Fibroblast of peridontal ligament (primary cell): Measurements from ENCODE around the gene NBEA.
"Not testable (repeated sequence)": the region's sequence is repeated elsewhere in the genome, so short reads cannot be mapped to it uniquely, and the experiment has no call there.

Experiments used
- DNase-seq: peaks from one replicate; pipeline ENCODE4 v3.0.0-alpha.2; 2010; ENCODE audit errors: extremely low read depth

Gene NBEA

DNA sequence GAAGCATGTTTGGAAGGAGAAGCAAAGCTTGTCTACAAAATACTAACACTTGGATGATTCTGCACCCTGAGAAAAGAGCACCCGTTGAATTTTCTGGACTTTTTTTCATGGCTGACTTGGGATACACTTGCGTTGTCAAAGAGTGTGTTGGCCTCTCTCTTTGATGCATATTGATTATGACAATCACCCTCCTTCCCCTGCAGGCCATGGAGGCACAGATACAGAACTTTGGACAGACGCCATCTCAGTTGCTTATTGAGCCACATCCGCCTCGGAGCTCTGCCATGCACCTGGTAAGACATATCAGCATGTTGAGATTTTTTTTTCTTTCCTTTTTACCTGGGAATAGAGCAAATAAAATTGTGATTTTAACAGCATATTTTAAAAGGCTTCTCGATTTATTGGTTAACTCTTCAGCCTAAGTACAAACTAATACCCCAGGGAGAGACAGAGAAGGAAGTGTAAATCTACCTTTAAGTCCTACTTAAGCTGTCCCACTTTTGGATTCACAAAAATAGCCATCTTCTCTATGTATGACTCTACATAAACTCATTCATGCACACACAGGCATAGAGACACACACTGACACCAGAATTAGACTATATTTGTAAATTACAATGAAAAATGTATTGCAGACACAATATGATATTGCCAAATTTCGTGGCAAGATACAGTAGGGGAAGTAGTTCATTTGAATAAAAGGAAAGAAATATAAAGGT is 704.1 kb downstream of the NBEA start:
- DNase-seq = no peak

DNA sequence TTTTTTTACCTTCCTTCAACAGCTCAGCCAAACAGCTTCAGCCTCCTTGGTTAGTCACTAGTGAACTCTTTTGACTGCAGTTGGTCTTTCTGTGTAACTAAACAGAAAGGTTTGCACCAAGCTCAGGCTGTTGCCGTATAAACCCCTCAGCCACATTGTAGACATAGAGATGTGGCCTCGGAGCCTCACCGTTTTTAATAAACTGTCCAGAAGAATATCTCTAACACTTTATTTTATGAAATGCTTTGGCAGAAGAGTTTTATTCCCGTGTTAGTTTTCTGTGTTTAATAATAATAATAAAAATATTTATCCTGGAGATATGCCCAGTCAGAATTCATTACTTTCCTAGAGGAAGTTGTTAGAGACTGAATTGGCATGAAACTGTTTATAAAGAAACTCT is 706.1 kb downstream of the NBEA start:
- no peak for DNase-seq

DNA sequence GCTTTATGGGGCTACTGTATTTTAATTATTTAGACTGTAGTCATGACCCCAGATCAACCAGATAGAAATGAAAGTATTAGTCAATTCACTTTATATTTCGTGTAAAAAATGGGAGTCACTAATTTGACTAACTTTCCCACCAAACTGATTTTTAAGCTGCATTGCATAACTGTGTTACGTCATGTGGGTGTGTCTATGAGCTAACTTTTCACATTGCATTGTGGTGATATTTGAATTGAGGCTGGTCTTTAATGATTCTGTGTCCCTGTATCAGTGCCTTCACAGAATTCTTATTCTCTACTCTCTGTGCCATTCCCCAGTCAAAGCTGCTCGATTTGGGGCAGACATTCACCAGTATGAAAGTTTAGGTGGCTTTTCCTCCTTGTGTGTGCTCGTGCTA is 707.1 kb downstream of the NBEA start:
- peak; percentile 55 for DNase-seq

DNA sequence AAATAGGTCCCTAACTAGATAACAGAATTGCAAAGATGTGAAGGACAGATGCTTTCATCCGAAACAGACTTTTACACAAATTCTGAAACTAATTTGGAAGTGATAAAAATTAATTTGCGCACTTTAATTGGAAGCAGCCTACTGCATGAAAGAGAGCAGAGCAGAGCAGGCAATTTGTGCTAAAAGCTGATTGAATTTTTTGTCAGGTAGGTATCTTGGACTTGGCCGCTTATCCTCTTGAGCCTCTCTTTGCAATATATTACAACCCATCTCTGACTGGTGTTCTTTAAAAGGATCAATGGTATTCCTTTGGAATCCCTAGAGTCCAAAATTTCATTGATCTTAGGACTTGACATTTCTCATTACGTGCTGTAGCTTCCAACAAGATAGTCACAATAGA is 717.7 kb downstream of the NBEA start:
- DNase-seq = no peak

DNA sequence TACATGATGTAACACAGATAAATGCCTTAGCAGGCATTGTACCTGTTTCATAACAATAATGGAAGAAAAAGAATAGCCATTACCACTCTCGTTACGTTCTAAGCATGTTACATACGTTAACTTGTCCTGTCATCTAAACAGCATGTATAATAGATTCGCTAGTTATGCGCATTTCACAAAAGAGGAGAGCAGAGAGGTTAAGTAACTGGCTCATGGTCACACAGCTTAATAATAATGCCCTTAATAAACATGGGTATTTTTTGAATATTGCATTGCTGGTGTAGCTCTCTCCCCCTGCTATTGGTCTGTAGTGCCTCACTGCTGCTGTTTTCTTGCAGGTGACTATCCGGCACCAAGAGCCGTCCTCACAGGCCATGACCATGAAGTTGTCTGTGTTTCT is 722.7 kb downstream of the NBEA start:
- no peak for DNase-seq

DNA sequence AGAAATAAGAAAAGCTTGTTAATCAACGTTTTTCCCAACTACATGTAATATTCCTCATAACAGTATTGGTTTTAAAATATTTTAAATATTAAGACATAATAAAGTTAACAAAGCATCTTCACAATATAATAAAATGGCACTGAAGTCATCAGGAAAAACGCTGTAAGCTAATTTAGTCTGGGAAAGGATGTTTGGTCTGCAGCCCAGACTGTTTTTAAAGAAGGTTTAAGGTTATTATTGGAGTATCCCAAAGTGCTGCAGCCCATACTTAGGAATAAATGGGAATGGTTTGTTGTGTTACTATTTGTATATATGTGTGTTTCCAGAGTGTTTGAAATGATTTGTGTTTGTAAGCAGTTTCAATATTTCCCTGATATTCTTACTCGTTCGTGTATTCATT is 727.3 kb downstream of the NBEA start:
- no peak for DNase-seq

DNA sequence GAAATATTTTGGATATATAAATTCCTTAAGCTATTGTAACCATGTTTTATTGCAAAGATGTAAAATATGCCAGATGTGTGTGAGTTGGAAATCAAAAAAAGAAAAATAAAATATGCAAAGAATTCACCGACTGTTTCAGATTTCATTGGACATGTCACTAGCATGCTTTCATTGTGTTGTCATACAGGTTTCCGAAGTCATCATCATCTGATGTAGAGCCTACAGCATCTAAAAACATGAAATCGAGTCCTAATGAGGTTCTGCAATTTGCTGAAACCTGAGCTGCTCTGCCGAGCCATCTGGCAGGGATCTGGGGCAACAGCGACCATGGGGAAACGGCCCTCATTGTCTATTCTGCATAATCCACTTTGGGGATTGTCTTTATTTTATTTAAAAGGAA is 730.5 kb downstream of the NBEA start:
- DNase-seq = peak; percentile 58

DNA sequence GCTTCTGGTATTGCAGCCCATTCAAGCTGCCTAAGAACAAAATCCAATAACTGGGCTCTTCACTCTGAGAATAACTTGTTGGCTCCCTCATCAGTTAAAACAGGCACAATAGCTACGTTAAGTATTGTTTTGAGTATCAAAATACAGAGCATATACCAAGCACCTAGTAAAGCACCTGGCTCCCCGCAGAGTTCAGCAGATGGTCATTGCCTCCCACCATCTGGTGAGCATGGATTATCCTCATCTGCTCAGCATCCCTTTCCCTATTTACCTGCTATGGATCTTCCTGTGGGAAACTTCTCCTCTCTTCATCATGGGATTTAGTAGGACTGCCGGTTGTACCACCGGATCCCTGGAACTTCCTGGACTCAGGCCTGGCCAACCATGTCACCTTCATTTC is 733.6 kb downstream of the NBEA start:
- DNase-seq = no peak

DNA sequence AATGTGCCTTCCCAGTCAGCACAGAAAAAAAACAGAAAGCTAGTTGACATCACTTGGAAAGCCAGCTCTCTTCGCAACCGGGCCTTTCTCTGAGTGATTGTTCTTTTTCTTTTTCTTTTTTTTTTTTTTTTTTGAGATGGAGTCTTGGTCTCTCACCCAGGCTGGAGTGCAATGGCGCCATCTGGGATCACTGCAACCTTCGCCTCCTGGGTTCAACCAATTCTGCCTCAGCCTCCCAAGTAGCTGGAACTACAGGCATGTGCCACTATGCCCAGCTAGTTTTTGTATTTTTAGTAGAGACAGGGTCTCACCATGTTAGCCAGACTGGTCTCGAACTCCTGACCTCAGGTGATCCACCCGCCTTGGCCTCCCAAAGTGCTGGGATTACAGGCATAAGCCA is 735.8 kb downstream of the NBEA start:
- DNase-seq = not testable (repeated sequence)

DNA sequence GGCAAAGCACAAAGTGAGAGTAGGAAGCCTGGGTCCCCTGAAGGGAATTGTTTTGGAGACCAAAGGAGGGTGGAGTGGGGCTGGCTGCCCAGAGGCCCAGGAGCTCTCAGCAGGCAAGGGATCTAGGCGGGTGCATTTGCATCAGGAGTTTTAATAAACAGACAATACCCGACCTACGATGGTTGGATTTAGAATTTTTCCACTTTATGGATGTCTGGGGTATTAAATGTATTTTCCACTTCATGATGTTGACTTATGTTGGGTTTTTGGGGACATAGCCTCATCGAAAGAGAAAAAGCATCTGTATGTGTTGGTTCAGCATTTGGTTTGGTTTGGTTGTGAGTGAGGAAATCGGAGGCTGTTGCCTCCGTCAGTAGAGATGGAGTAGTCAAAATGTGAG is 739.6 kb downstream of the NBEA start:
- DNase-seq = no peak

DNA sequence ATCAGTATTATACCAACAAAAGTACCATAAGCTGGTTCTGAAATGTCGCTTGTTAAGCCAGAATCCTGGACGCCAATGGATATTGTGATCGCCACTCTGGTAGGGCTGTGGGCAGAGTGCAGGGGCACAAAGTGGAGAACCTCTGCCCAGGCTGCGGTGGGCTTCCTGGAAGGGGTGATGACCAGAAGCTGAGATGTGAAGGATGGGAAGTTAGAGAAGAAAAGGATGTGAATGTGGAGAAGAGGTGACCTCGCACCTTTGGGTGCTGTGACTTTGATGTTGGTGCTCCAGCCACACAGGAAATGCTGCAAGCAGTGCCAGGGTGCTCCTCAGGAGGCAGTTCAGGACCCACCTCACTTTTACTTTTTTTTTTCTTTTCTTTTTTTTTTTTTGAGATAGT is 742.4 kb downstream of the NBEA start:
- DNase-seq = no peak

DNA sequence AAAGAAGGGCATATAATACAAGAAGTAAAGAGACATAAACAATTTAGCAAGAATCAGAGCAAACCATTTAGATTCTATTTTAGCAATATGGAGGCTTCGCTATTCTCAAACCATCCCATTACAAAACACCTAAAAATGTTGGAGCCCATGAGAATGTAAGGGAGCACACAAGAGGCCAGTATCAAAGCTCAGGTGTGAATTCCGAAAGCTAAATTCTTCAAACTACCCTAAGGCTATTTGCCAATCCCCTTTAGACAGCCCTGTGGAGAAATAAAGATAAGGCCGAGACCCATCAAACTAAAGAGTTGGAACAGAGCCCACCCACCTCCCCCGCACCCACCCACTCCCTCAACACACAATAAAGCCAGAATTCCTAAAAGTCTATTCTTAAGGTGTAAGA is 745.3 kb downstream of the NBEA start:
- DNase-seq = no peak

DNA sequence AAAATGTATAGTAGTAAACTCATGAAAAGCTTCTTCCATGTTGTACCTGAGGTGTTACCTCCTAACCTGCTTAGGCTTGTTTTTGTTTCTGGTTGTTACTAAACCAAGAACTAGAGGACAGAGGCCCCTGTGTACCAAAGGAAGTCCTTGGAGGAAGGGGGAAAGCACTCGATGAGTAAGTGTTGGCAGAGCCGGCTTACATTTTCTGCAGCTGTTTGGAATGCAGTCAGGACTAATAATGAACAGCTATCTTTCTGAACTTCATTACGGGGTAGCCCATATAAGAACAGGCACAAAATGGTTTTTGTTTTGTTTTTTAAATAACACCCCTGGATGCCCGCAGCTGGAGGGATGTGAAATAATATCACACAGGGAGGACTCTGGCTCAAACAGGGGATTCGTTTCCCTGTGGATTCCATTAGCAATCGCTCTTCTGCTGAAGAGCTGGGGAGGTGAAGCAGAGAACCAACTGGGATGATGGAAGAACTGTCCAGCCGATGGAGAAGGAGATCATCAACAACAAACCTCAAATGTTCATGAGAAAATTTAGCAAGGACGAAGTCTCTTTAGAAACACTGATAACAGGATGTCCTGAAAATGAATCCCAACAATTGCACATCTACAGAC is 748.6 kb downstream of the NBEA start:
- DNase-seq = peak; percentile 50

DNA sequence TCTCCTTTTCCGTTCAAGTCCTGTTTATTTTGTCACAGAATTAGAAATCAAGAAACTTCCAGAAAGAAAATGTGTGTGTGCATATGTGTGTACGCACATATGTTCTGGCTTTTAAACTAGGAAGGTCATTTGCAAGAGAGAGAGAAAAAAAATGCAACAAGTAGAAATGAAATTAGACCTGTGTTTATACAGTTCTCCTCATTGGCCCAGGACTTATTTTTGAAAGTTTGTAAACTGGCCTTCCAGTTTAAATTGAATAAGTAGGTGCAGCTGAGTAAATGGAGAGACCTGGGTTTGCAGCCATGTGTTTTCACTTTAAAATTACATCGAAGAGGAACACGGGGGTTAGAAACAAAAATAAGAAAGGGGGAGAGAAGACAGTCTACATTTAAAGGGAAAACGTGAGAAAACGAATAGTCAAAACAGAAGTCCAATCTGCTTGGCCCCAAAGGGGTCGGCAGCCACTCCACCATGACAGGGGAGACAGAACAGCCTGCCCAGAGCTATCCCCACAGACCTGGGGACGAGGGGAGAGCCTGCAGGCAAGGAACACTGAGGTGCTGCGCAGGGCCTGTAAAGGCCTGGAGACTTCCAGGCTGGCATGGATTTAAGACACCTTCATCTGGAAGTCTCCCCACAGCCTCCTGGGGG is 751.2 kb downstream of the NBEA start:
- DNase-seq = peak; percentile 86

DNA sequence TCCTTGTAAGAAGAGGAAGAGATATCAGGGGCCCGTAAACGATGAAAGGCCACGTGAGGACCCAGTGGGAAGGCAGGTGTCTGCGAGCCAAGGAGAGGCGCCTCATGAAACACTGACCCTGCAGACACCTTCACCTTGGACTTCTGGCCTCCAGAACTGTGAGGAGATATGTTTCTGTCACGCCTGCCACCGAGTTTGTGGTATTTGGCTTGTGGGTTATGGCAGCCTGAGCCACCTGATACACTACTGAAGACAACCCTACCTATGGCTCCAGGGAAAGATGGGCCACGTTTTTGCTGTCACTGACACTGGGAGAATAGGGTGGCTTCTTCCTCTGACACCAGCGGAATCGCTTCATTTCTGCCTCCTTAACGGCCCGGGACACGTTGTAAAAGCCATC is 752.0 kb downstream of the NBEA start:
- no peak for DNase-seq

DNA sequence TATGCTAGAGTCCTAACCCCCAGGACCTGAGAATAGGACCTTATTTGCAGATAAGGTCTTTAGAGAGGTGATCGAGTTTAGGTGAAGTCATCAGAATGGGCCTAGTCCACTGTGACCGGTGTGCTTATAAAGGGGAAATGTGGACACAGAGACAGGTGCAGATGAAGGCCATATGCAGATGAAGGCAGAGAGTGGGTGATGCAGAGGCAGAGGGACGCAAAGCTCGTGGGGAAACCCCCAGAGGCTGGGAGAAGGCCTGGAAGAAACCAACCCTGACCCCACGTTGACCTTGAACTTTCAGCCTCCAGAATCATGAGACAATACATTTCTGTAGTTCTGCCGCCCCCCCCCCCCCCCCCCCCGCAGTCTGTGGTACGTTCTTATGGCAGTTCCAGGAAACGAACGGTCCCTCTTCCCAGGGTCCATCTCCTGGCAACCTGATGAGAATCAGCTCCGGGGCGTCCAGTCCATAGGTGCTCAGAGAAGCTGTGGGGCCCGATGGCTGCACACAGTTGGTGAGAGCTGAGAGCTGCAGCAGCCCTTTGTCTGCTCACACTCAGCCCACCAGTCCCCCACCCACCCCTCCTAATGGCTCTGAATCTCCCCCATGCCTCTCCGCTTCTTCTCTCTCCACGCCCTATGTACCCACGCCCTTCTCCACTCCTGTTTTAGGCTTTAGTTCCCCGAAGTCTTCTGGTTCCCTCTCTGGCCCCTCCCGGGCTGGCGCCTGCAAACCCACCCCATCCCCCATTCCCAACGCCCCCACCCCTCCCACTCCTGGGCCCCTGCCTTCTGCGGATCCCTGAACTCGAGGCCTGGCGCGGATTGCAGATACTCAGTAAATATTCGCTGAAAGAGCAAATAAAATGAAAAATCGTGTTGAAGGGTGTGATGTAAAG is 752.7 kb downstream of the NBEA start:
- no peak for DNase-seq

DNA sequence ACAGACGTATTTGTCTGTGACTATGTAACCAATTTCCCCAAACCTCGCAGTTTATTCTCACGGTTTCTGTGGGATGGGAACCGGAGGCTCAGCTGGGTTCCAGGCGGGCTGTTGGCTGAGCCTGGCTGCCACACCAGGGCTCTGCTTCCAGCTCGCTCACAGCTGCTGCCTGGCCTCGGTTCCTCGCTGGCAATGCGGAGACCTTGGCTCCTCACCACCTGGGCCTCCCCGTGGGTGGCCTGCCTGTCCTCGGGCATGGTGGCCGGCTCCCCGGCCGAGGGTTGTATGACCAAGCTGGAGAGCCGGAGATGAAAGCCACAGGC is 753.3 kb downstream of the NBEA start:
- DNase-seq = no peak

DNA sequence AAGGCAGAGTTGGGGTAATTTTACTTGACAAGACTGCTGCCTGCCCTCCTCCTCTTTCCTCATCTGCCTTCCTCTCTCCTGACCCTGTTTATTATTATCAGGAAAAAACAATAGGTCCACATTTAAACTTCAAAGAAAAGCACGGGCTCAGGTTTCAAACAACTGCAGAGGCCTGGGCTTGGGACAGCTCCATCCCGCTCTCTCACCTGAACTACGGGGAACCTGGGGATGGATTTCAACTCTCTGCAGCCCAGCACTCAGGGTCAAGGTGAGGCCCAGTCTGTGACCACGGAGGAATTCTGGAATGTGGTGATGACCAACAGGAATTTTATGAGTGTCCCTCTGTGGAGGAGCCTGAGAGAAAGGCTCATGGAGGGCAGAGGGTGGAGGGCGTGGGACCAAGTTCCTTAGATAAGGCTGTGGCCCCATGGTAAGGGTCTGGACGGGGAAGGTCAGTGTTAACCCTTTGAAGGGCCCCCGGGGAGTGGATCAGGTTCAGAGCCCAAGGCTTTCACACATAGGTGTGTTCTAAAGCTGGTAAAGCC is 755.2 kb downstream of the NBEA start:
- no peak for DNase-seq

DNA sequence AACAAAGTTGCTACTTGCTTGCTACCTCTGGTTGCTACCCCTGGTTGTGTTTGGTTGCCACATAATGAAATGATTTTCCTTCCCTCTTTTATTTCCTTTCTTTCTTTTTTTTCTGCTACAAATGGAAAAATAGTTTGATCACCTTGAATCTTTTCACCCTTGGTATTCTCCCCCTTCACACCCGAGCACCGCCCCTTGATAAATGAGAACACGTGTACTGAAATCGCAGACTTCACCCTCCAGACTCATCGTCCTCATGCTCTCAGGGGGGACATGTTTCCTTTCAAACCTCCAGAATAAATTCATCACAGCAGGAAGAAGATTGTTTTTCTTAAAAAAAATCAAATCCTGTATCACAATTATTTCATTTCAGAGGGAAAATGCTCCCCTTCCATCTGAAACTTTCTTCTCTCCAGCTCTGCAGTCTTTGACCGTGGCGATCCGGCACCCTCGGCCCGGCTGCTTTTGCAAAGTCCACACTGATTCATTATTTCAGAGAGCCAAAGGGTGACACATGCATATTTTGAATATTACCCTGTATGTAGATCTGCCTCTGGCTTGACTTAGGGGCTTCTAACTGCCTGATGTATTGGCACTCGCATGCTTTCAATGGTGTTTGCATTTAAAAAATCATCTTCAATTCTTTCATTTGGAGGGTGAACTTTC is 757.0 kb downstream of the NBEA start:
- DNase-seq = peak; percentile 76

DNA sequence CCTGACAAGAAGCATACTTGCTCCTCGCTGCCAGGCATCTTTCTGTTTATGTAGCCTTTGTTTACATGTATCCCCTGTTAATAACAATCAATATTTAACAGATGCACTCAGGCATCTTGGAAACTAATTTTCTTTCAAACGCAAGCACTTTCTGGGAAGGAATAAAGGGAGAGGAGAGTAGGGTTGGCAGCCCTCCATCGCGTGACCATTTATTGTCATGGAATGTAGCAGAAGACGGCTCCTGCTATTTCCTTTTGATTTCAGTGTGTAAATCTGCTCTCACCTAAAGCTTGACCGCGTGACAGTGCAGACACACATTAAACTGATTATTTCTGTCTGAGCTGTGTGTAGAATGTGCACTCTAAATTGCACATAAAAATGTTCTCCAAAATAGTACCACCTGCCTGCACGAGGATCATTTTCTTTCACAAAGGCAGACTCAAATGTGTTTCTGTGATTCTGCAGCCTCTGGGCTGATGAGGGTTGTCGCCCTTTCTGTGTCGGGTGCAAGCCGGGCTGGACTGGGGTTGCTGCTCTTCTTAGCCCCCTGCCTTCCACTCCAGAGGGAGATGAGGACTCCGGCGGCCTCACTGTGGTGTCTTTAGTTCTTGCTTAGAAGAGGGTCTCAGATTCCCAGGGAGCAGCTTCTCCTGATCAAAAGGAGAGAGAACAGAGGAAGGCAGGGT is 757.9 kb downstream of the NBEA start:
- DNase-seq = peak; percentile 73

DNA sequence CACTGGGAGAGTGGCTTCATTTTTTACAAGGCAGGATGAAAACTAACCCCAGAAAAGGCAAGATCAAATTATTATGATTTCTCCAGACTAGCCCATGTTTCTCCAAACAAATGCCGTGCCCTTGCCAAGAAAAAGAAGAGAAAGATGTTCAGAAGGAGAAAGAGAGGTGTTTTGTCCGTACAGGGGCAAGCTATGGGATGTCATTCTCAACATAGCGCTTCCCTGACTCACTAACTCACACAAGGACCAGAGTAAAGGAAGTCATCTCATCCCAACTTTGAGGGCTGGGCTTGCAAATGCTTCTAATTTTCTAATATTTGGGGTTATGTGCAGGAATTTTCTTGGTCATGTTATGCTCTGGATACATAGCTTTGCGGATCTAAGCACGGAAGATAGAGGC is 758.6 kb downstream of the NBEA start:
- DNase-seq = peak; percentile 42
